Kidney (tissue), 14 donors: ENCODE results near the gene BTBD2. TPM values are rescaled to one million over a fixed set of nuclear protein-coding genes. Genes with fewer than 3 reads are reported as not detected.

Experiments
- DNase-seq, 5 donors: peaks; one replicate each; pipeline ENCODE4 v3.0.0-alpha.2; 2013 to 2020
- FAIRE-seq: peaks from 2 replicates; lab custom pipeline; 2012; peaks lifted over from hg19 to GRCh38; lab: Jason Lieb, UNC
- H3K27ac ChIP-seq, 2 donors: one replicate each; pipeline ENCODE4 v1.7.0; 2013; ENCODE audit warnings: low read depth in 2 of 2, low read length in 2 of 2, inconsistent platforms in 1 of 2
- H3K27me3 ChIP-seq: one replicate; pipeline ENCODE4 v1.7.1; 2013; ENCODE audit warnings: low read length, inconsistent platforms; ENCODE audit not compliant: control insufficient read depth, insufficient read depth
- H3K36me3 ChIP-seq, 3 donors: one replicate each; pipeline versions ENCODE4 v1.7.0 to v1.7.1; 2013; ENCODE audit warnings: low read length in 3 of 3, control low read depth in 1 of 3, inconsistent platforms in 1 of 3; ENCODE audit not compliant: insufficient read depth in 3 of 3, control insufficient read depth in 2 of 3
- H3K4me1 ChIP-seq, 3 donors: one replicate each; pipeline versions ENCODE4 v1.7.0 to v1.7.1; 2013; ENCODE audit warnings: low read length in 3 of 3, inconsistent platforms in 1 of 3, low read depth in 1 of 3; ENCODE audit not compliant: control insufficient read depth in 2 of 3, insufficient read depth in 2 of 3
- H3K4me3 ChIP-seq, 3 donors: one replicate each; pipeline versions ENCODE4 v1.7.0 to v1.8.1; 2013; ENCODE audit warnings: low read length in 3 of 3, control low read depth in 1 of 3, inconsistent platforms in 1 of 3
- H3K9ac ChIP-seq, 3 donors: one replicate each; pipeline versions ENCODE4 v1.7.0 to v1.7.1; 2013; ENCODE audit warnings: low read length in 3 of 3, control low read depth in 1 of 3, inconsistent platforms in 1 of 3
- H3K9me3 ChIP-seq, 3 donors: one replicate each; pipeline versions ENCODE4 v1.7.0 to v1.7.1; 2013; ENCODE audit warnings: low read length in 3 of 3, control low read depth in 1 of 3, inconsistent platforms in 1 of 3; ENCODE audit not compliant: control insufficient read depth in 2 of 3, insufficient read depth in 1 of 3
- CTCF ChIP-seq: IDR thresholded peaks from 3 replicates; pipeline ENCODE4 v1.5.1; 2012; ENCODE audit warnings: mild to moderate bottlenecking, moderate library complexity, borderline replicate concordance; ENCODE audit not compliant: insufficient read depth; ENCODE audit errors: extremely low read depth
- intact Hi-C: fragments of 100-400 bp; cut with DNase I; formaldehyde crosslinking; loops from one replicate; pipeline ENCODE4 v1.11.1; 2022
- polyA plus RNA-seq: library from polyadenylated mRNA; stranded (reverse); fragments of 350-450 nt; fragmentation: Illumina TruSeq; extraction: RNeasy Lipid Tissue Mini Kit (QIAGEN cat#74804); gene quantifications from one replicate; pipeline ENCODE4 v1.2.3, GENCODE V29; 2014; ENCODE audit warnings: low read depth, low replicate concordance; ENCODE audit not compliant: insufficient read depth
- total RNA-seq: library from RNA; stranded (reverse); fragmentation: NEBNext Ultra II Directional; extraction: Animal tissue kit (Norgen Biotek cat#: 25700); gene quantifications from one replicate; pipeline ENCODE4 v1.2.1, GENCODE V29; 2021
- donor health status: control.
- donor health status: control.
- donor health status: control.
- donor health status: control.
- donor health status: control.
- donor health status: DM: yes; HTN: yes; CAD: no.
- donor health status: Normal renal cell carcinoma (clear cell type).

Gene BTBD2
- total and polyA plus RNA-seq, 2 donors from 2014 or later, result 57.0 to 70.3 TPM

DNA sequence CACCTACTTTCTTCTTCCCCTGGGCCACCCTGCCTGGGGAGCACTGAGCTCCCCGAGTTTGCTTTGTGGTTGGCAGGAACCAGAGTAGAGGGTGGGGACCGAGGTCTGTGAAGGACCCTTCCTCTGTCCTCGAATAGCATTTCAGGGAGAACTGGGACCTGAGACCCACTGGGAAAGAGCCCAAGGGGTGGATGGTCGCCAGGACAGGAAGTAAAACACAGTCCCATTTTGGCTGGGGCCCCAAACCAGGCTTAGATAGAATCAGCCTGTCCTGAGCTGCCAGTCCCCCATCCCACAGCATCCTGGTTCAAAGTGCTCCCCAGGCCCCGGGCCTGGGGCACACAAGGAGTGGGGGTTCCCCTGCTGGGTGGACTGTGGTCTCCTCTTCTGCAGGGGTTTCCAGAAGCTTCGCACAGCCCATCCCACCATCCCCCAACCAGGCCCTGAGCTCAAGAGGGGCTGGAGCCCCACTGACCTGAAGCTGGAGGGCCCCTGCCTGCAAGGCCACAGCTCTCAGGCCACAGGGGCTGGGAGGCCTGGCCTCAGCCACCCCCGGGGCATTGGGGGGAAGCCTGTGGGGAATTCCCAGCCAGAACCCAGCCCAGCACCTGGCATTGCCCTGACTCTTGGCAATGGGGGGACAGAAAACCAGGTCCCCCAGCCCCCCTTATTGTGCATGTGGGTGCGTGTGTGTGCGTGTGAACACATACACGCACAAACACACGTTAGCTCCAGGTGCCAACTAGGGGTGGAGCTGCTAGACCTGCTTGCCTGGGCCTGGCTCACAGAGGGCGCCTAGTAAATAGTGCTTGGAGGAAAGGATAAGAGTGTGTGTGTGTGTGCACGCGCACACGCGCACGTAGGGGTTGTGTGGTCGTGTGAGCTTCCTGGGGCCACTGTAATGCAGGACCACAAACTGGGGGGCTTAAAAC, 36.5 kb upstream of the BTBD2 start:
- Histone ChIP-seq H3K9me3 (no peaks in the 10 kb centered on the region), H3K4me3 (peak overlapping the region in 1 of 3 donors; percentile 47), H3K36me3 (peaks cover 0 to 9% (median 0%) of the 10 kb centered on the region in 3 donors), H3K27ac (peak overlapping the region; percentile 83 to 89), H3K27me3 (no peaks in the 10 kb centered on the region), H3K9ac (peak overlapping the region in 2 of 3 donors; percentile 48 to 52), H3K4me1 (peaks cover 0 to 51% (median 30%) of the 10 kb centered on the region in 3 donors)
- no peak for TF ChIP-seq CTCF
- FAIRE-seq (no peak), DNase-seq (peak in 3 of 5 donors; percentile 67 to 87 (median 70))
- intact Hi-C loops, result no loop called here

DNA sequence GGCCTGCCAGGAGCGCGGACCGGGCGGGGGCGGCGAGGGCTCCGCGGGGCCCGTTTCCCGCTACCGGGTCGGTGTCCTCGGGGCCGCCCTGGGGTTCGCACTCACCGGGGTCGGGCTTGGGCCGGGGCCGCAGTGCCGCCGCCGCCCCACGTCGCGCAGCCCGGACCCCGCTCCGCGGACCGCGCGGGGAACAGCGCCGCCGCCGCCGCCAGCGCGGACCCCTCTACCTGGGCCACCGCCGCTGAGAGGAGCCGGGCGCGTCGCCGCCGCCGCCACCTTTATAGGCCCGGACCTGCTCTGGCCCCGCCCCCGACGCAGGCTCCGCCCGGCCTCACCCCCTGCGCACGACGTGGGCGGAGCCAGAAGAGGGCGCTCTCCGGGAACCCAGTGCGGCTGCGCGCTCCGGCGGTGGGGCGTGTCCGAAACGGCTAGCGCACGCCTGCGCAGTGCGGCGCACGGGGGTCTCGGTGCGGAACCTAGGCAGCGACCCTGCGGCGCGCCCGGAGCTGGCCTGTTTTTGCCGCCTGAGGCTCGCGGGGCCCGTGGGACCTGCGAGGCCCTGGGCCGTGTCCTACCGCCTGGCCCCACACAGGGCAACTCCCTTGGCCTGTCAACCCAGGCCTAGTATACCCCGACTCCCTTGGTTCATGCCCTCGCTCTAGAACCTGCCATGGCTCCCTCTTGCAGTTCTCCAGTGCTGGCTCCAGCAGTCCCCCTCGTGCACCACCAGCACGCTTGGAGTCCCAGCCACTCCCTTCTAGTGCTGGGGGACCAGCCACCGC, 35.7 kb upstream of the BTBD2 start, which contains the start of gene MKNK2:
Gene MKNK2, minus strand, starts transcription at position 254 of the 782 bp plus-strand sequence. CDS start 393 bp downstream, outside the sequence.
- H3K4me3 ChIP-seq, result peak within 1 kb of the TSS; percentile 66 to 95 (median 85)
- no peaks in the 10 kb centered on the region for H3K27me3 ChIP-seq
- FAIRE-seq (no peak), DNase-seq (peak; percentile 94 to 98 (median 96))
- intact Hi-C loops, result no loop called here
- H3K4me1 ChIP-seq, result peaks cover 0 to 55% (median 30%) of the 10 kb centered on the region in 3 donors
- H3K36me3 ChIP-seq, result peaks cover 0 to 14% (median 0%) of the 10 kb centered on the region in 3 donors
- H3K9me3 ChIP-seq, result no peaks in the 10 kb centered on the region
- peak within 1 kb of the TSS; percentile 33 to 99 (median 98) for H3K9ac ChIP-seq
- H3K27ac ChIP-seq, result peak within 1 kb of the TSS; percentile 98
- TF ChIP-seq CTCF, result peak; percentile 72

DNA sequence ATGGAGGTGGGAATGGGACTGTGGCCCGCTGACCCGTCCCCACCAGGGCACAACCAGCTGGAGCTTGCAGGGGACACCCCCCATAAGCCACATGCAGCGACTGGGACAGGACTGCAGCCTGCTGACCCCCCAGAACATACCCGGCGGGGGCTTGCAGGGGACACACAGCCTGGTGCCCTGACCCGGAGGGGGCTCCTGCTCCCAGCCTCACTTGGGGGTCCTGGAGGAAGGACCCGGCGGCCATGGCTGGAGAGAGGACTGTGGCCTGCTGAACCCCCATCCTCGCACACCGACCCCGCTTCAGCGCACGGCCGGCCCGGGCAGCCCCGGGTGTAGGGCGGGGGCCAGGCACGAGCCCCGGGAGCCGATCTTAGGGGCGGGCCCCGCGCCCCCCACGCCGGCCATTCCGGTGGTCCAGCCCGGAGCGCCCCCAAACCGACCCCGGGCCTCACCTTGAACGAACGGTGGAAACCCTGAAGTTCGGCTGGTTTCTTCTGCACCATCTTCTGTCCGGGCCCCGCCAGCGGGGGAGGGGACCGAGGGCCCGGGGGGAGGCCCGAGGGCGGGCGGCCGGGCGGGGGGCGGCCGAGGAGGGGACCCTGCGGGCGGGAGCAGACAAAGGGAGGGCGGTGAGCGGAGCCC, 35.0 kb upstream of the BTBD2 start:
- DNase-seq (peak in 1 of 5 donors; percentile 69), FAIRE-seq (no peak)
- TF ChIP-seq CTCF, result no peak

More for the DNA sequence above, 35.0 kb upstream of the BTBD2 start:
- H3K4me3 ChIP-seq, result peak overlapping the region; percentile 66 to 95 (median 85)
- H3K27me3 ChIP-seq, result no peaks in the 10 kb centered on the region
- H3K27ac ChIP-seq, result peak overlapping the region; percentile 98
- H3K4me1 ChIP-seq, result peaks cover 0 to 56% (median 29%) of the 10 kb centered on the region in 3 donors
- peak overlapping the region; percentile 33 to 99 (median 98) for H3K9ac ChIP-seq
- intact Hi-C loops, result no loop called here
- peaks cover 0 to 21% (median 0%) of the 10 kb centered on the region in 3 donors for H3K36me3 ChIP-seq
- no peaks in the 10 kb centered on the region for H3K9me3 ChIP-seq
